HEK293 (cell line): Measurements from ENCODE around the gene TCERG1L.

Experiments used
- CTCF ChIA-PET: fragments of 350-600 bp; formaldehyde crosslinking; extraction: SDS; loops from one replicate; lab custom pipeline; 2021; ENCODE audit warnings: antibody characterized with exemption; lab: Yijun Ruan, JAX
- POLR2A ChIA-PET: fragments of 300-600 bp; formaldehyde crosslinking; extraction: SDS; loops from one replicate; lab custom pipeline; 2020; ENCODE audit warnings: antibody characterized with exemption, inconsistent platforms; lab: Yijun Ruan, JAX
- H3K27ac ChIP-seq: fragments of 200-500 bp; sonication (Bioruptor generic); 2 replicates; pipeline ENCODE4 v1.5.1; 2014; ENCODE audit warnings: low read depth, low read length, control low read depth, inconsistent platforms; ENCODE audit errors: extremely low read depth
- H3K36me3 ChIP-seq, 2 experiments: fragments of 200-500 bp in 1 of 2; sonication (Bioruptor generic) in 1 of 2; 1 replicate in 1 of 2; 2 replicates in 1 of 2; pipeline ENCODE4 v1.5.1; 2014 to 2017; ENCODE audit warnings: inconsistent platforms in 2 of 2, low read length in 2 of 2; ENCODE audit not compliant: control insufficient read depth in 2 of 2, insufficient read depth in 1 of 2
- H3K4me1 ChIP-seq: fragments of 200-500 bp; sonication (Bioruptor generic); 2 replicates; pipeline ENCODE4 v1.5.1; 2014; ENCODE audit warnings: mild to moderate bottlenecking, low read length, inconsistent platforms; ENCODE audit not compliant: control insufficient read depth, insufficient read depth
- H3K4me3 ChIP-seq: 2 replicates; pipeline ENCODE4 v1.5.1; 2011; ENCODE audit warnings: low read depth, mild to moderate bottlenecking, control low read depth, low read length, moderate library complexity
- H3K9me3 ChIP-seq: fragments of 200-500 bp; sonication (Bioruptor generic); 2 replicates; pipeline ENCODE4 v1.5.1; 2014; ENCODE audit warnings: low read depth, low read length, inconsistent platforms; ENCODE audit not compliant: control insufficient read depth, insufficient read depth
- BCL11A ChIP-seq: fragments of 450-650 bp; formaldehyde crosslinking; IDR thresholded peaks from 2 replicates; pipeline ENCODE4 v1.5.1; 2016; ENCODE audit warnings: low read depth, missing biosample characterization, missing genetic modification characterization
- ELK4 ChIP-seq: IDR thresholded peaks from 2 replicates; pipeline ENCODE4 v1.6.1; 2011; ENCODE audit warnings: mild to moderate bottlenecking, low read depth, low read length, borderline replicate concordance
- GLI4 ChIP-seq: fragments of 450-650 bp; formaldehyde crosslinking; IDR thresholded peaks from 2 replicates; pipeline ENCODE4 v1.5.1; 2016; ENCODE audit warnings: missing biosample characterization, missing genetic modification characterization
- KLF16 ChIP-seq: fragments of 450-650 bp; formaldehyde crosslinking; IDR thresholded peaks from 2 replicates; pipeline ENCODE4 v1.5.1; 2017; ENCODE audit warnings: missing biosample characterization, missing genetic modification characterization
- KLF9 ChIP-seq: fragments of 450-650 bp; formaldehyde crosslinking; IDR thresholded peaks from 2 replicates; pipeline ENCODE4 v1.5.1; 2016; ENCODE audit warnings: missing biosample characterization, missing genetic modification characterization, low read depth
- ZBTB26 ChIP-seq: fragments of 450-650 bp; formaldehyde crosslinking; optimal IDR thresholded peaks from 2 replicates; pipeline ENCODE3; 2016; ENCODE audit warnings: missing biosample characterization, mild to moderate bottlenecking, missing genetic modification characterization
- ZBTB49 ChIP-seq: fragments of 450-650 bp; formaldehyde crosslinking; IDR thresholded peaks from 2 replicates; pipeline ENCODE4 v1.5.1; 2016; ENCODE audit warnings: missing biosample characterization, missing genetic modification characterization, low read depth
- ZBTB8A ChIP-seq: fragments of 450-650 bp; formaldehyde crosslinking; IDR thresholded peaks from 2 replicates; pipeline ENCODE4 v1.5.1; 2016; ENCODE audit warnings: missing biosample characterization, missing genetic modification characterization
- ZFP41 ChIP-seq: fragments of 450-650 bp; formaldehyde crosslinking; IDR thresholded peaks from 2 replicates; pipeline ENCODE4 v1.5.1; 2016; ENCODE audit warnings: missing biosample characterization, missing genetic modification characterization, borderline replicate concordance
- ZNF112 ChIP-seq: fragments of 450-650 bp; formaldehyde crosslinking; IDR thresholded peaks from 2 replicates; pipeline ENCODE4 v1.5.0; 2017; ENCODE audit warnings: missing biosample characterization, missing genetic modification characterization
- ZNF24 ChIP-seq: fragments of 450-650 bp; formaldehyde crosslinking; IDR thresholded peaks from 2 replicates; pipeline ENCODE4 v1.5.1; 2016; ENCODE audit warnings: missing biosample characterization, missing genetic modification characterization
- ZNF37A ChIP-seq: fragments of 450-650 bp; IDR thresholded peaks from 2 replicates; pipeline ENCODE4 v1.5.1; 2018; ENCODE audit warnings: missing biosample characterization, missing genetic modification characterization
- ZNF391 ChIP-seq: fragments of 450-650 bp; formaldehyde crosslinking; IDR thresholded peaks from 2 replicates; pipeline ENCODE4 v1.5.1; 2016; ENCODE audit warnings: low read depth, missing biosample characterization, missing genetic modification characterization, borderline replicate concordance
- ZNF398 ChIP-seq: fragments of 450-650 bp; formaldehyde crosslinking; IDR thresholded peaks from 2 replicates; pipeline ENCODE4 v1.5.1; 2017; ENCODE audit warnings: missing biosample characterization, missing genetic modification characterization
- ZNF416 ChIP-seq: fragments of 450-650 bp; formaldehyde crosslinking; IDR thresholded peaks from 2 replicates; pipeline ENCODE4 v1.5.1; 2016; ENCODE audit warnings: missing biosample characterization, missing genetic modification characterization
- ZNF473 ChIP-seq: fragments of 450-650 bp; formaldehyde crosslinking; IDR thresholded peaks from 2 replicates; pipeline ENCODE4 v1.5.1; 2017; ENCODE audit warnings: missing biosample characterization, missing genetic modification characterization
- ZNF510 ChIP-seq: fragments of 450-650 bp; formaldehyde crosslinking; IDR thresholded peaks from 2 replicates; pipeline ENCODE4 v1.5.1; 2018; ENCODE audit warnings: mild to moderate bottlenecking, missing genetic modification characterization, missing biosample characterization; ENCODE audit not compliant: insufficient replicate concordance
- ZNF530 ChIP-seq: fragments of 450-650 bp; formaldehyde crosslinking; IDR thresholded peaks from 2 replicates; pipeline ENCODE4 v1.5.1; 2016; ENCODE audit warnings: low read depth, missing biosample characterization, missing genetic modification characterization
- ZNF561 ChIP-seq: fragments of 450-650 bp; IDR thresholded peaks from 2 replicates; pipeline ENCODE4 v1.5.1; 2018; ENCODE audit warnings: missing biosample characterization, missing genetic modification characterization, borderline replicate concordance
- ZNF610 ChIP-seq: fragments of 450-650 bp; formaldehyde crosslinking; IDR thresholded peaks from 2 replicates; pipeline ENCODE4 v1.5.1; 2016; ENCODE audit warnings: missing biosample characterization, missing genetic modification characterization, borderline replicate concordance
- ZNF623 ChIP-seq: fragments of 450-650 bp; formaldehyde crosslinking; IDR thresholded peaks from 2 replicates; pipeline ENCODE4 v1.5.1; 2016; ENCODE audit warnings: missing biosample characterization, missing genetic modification characterization
- ZNF776 ChIP-seq: fragments of 450-650 bp; formaldehyde crosslinking; IDR thresholded peaks from 2 replicates; pipeline ENCODE4 v1.5.0; 2017; ENCODE audit warnings: missing biosample characterization, missing genetic modification characterization, borderline replicate concordance
- ZSCAN18 ChIP-seq: fragments of 450-650 bp; formaldehyde crosslinking; IDR thresholded peaks from 2 replicates; pipeline ENCODE4 v1.5.1; 2016; ENCODE audit warnings: missing biosample characterization, missing genetic modification characterization
- ZSCAN23 ChIP-seq: fragments of 450-650 bp; formaldehyde crosslinking; IDR thresholded peaks from 2 replicates; pipeline ENCODE4 v1.5.1; 2016; ENCODE audit warnings: missing biosample characterization, missing genetic modification characterization

The TCERG1L gene

GRCh38 chr10:131068760-131069159 lies 242.8 kb downstream of the TCERG1L start:
- no peaks in the 10 kb centered on the region for H3K4me1 ChIP-seq
- ChIA-PET CTCF (no interaction called here), POLR2A (no interaction called here)
- H3K9me3 ChIP-seq: no peaks in the 10 kb centered on the region
- H3K27ac ChIP-seq: no peak overlapping the region
- no peak overlapping the region for H3K4me3 ChIP-seq
- H3K36me3 ChIP-seq: no peaks in the 10 kb centered on the region
- TF ChIP-seq ZNF776: no peak

- Histone ChIP-seq H3K36me3 (no peaks in the 10 kb centered on the region), H3K27ac (no peak overlapping the region), H3K4me1 (no peaks in the 10 kb centered on the region), H3K4me3 (no peak overlapping the region), H3K9me3 (no peaks in the 10 kb centered on the region)
- POLR2A ChIA-PET: no interaction called here
- CTCF ChIA-PET: no interaction called here
- TF ChIP-seq BCL11A (tag by site-specific recombination) (no peak), GLI4 (tag by site-specific recombination) (no peak), ZNF391 (tag by site-specific recombination) (no peak), ZNF561 (no peak), ZNF473 (tag by site-specific recombination) (no peak), ZNF37A (tag by site-specific recombination) (no peak), ZNF530 (tag by site-specific recombination) (no peak), ELK4 (no peak), ZNF112 (no peak), KLF16 (no peak), KLF9 (no peak), ZNF398 (tag by site-specific recombination) (no peak), ZNF416 (tag by site-specific recombination) (no peak), ZNF623 (tag by site-specific recombination) (no peak), ZBTB26 (tag by site-specific recombination) (no peak), ZNF24 (tag by site-specific recombination) (no peak), ZNF610 (no peak)
These were observed 243.2 kb downstream of the TCERG1L start for GRCh38 chr10:131068311-131068710.

- Histone ChIP-seq H3K27ac (no peak overlapping the region), H3K36me3 (no peaks in the 10 kb centered on the region), H3K4me1 (no peaks in the 10 kb centered on the region), H3K4me3 (no peak overlapping the region), H3K9me3 (no peaks in the 10 kb centered on the region)
- POLR2A ChIA-PET: no interaction called here
- CTCF ChIA-PET: no interaction called here
- no peak for TF ChIP-seq ZBTB49
- TF ChIP-seq ZBTB8A (tag by site-specific recombination): no peak
- TF ChIP-seq ZSCAN18 (tag by site-specific recombination): no peak
- TF ChIP-seq ZSCAN23 (tag by site-specific recombination): no peak
- no peak for TF ChIP-seq ZFP41 (tag by site-specific recombination)
- TF ChIP-seq ZNF510 (tag by site-specific recombination): no peak
- TF ChIP-seq KLF16: no peak
These were observed 243.8 kb downstream of the TCERG1L start for GRCh38 chr10:131067690-131068089.
